ENCODE results near the gene ITGB5. TPM values are rescaled to one million over a fixed set of nuclear protein-coding genes. Genes with fewer than 3 reads are reported as not detected.

The ITGB5 gene
- total RNA-seq, 1 donor = 2.2 TPM

GRCh38 chr3:124776856-124777255 is 110.3 kb downstream of the ITGB5 start:
- DNase-seq (ENCODE audit: low read depth in 2 of 3, low spot score in 2 of 3) = no peak

- no peak for DNase-seq (ENCODE audit: low read depth in 2 of 3, low spot score in 2 of 3)
These were observed 111.3 kb downstream of the ITGB5 start for GRCh38 chr3:124775877-124776276.

GRCh38 chr3:124774841-124775402 is 112.2 kb downstream of the ITGB5 start:
- no peak for DNase-seq (ENCODE audit: low read depth in 2 of 3, low spot score in 2 of 3)

- no peak for DNase-seq (ENCODE audit: low read depth in 2 of 3, low spot score in 2 of 3)
These were observed 112.8 kb downstream of the ITGB5 start for GRCh38 chr3:124774327-124774718.

- no peak for DNase-seq (ENCODE audit: low read depth in 2 of 3, low spot score in 2 of 3)
These were observed 113.5 kb downstream of the ITGB5 start for GRCh38 chr3:124773351-124774326.

- peak in 2 of 3 donors; percentile 77 to 92 for DNase-seq (ENCODE audit: low read depth in 2 of 3, low spot score in 2 of 3)
These were observed 114.9 kb downstream of the ITGB5 start for GRCh38 chr3:124772081-124772831.

GRCh38 chr3:124771083-124771445 is 116.1 kb downstream of the ITGB5 start:
- DNase-seq (ENCODE audit: low read depth in 2 of 3, low spot score in 2 of 3) = no peak

- DNase-seq (ENCODE audit: low read depth in 2 of 3, low spot score in 2 of 3) = no peak
These were observed 116.7 kb downstream of the ITGB5 start for GRCh38 chr3:124770336-124771082.

GRCh38 chr3:124769462-124769861 is 117.7 kb downstream of the ITGB5 start:
- DNase-seq (ENCODE audit: low read depth in 2 of 3, low spot score in 2 of 3) = no peak

- peak in 1 of 3 donors; percentile 56 for DNase-seq (ENCODE audit: low read depth in 2 of 3, low spot score in 2 of 3)
These were observed 118.4 kb downstream of the ITGB5 start for GRCh38 chr3:124768812-124769211.

- DNase-seq (ENCODE audit: low read depth in 2 of 3, low spot score in 2 of 3) = no peak
These were observed 119.5 kb downstream of the ITGB5 start for GRCh38 chr3:124767691-124768090.

- DNase-seq (ENCODE audit: low read depth in 2 of 3, low spot score in 2 of 3) = no peak
These were observed 119.9 kb downstream of the ITGB5 start for GRCh38 chr3:124767264-124767663.

GRCh38 chr3:124766113-124767095 is 120.8 kb downstream of the ITGB5 start:
- DNase-seq (ENCODE audit: low read depth in 2 of 3, low spot score in 2 of 3) = no peak

- DNase-seq (ENCODE audit: low read depth in 2 of 3, low spot score in 2 of 3) = no peak
These were observed 121.8 kb downstream of the ITGB5 start for GRCh38 chr3:124765197-124765840.

GRCh38 chr3:124764746-124765145 is 122.4 kb downstream of the ITGB5 start:
- DNase-seq (ENCODE audit: low read depth in 2 of 3, low spot score in 2 of 3) = peak in 1 of 3 donors; percentile 38

- no peak for DNase-seq (ENCODE audit: low read depth in 2 of 3, low spot score in 2 of 3)
These were observed 123.4 kb downstream of the ITGB5 start for GRCh38 chr3:124763644-124764358.

GRCh38 chr3:124763206-124763605 is 124.0 kb downstream of the ITGB5 start:
- DNase-seq (ENCODE audit: low read depth in 2 of 3, low spot score in 2 of 3) = no peak

- DNase-seq (ENCODE audit: low read depth in 2 of 3, low spot score in 2 of 3) = no peak
These were observed 124.5 kb downstream of the ITGB5 start for GRCh38 chr3:124762661-124763011.

Measured in hematopoietic multipotent progenitor cell (in vitro differentiated cells).